CD4-positive, alpha-beta T cell (primary cell): ENCODE results near the gene SLC39A6. TPM values are rescaled to one million over a fixed set of nuclear protein-coding genes. Genes with fewer than 3 reads are reported as not detected.

Source experiments
- ATAC-seq: fragments of 200-7000 bp; cut with Tn5 transposase; one replicate; pipeline ENCODE4 v1.10.0; 2022; ENCODE audit warnings: mild to moderate bottlenecking; ENCODE audit not compliant: poor library complexity
- CTCF ChIA-PET: fragments of 350-600 bp; sonication (Branson Sonifier 250); formaldehyde crosslinking; loops from one replicate; lab custom pipeline; 2021; ENCODE audit warnings: antibody characterized with exemption, inconsistent platforms; lab: Charles Lee
- POLR2A ChIA-PET: fragments of 350-600 bp; sonication (Branson Sonifier 250); formaldehyde crosslinking; loops from one replicate; lab custom pipeline; 2021; ENCODE audit warnings: antibody characterized with exemption, inconsistent platforms; lab: Charles Lee
- DNase-seq, 14 experiments: peaks; one replicate each; pipeline ENCODE4 v3.0.0-alpha.2; 2013 to 2020; ENCODE audit warnings: mixed read lengths in 2 of 14
- H3K27ac ChIP-seq, 2 donors: one replicate each; pipeline versions ENCODE4 v1.5.1 to v1.7.0; 2013; ENCODE audit warnings: low read length in 2 of 2, low read depth in 1 of 2, mild to moderate bottlenecking in 1 of 2
- H3K27me3 ChIP-seq, 2 experiments: 1 replicate in 1 of 2; 2 replicates in 1 of 2; pipeline versions ENCODE4 v1.6.1 to v1.7.0; 2013; ENCODE audit warnings: low read length in 2 of 2, control low read depth in 1 of 2, mild to moderate bottlenecking in 1 of 2, moderate library complexity in 1 of 2; ENCODE audit not compliant: insufficient read depth in 2 of 2, control insufficient read depth in 1 of 2
- H3K36me3 ChIP-seq: one replicate; pipeline ENCODE4 v1.6.1; 2013; ENCODE audit warnings: low read length, control low read depth; ENCODE audit not compliant: insufficient read depth
- H3K4me1 ChIP-seq: one replicate; pipeline ENCODE4 v1.6.1; 2013; ENCODE audit warnings: low read length, control low read depth; ENCODE audit not compliant: insufficient read depth
- H3K4me3 ChIP-seq: one replicate; pipeline ENCODE4 v1.5.1; 2013; ENCODE audit warnings: mild to moderate bottlenecking, low read length, moderate library complexity
- H3K9me3 ChIP-seq, 2 experiments: 1 replicate in 1 of 2; 2 replicates in 1 of 2; pipeline versions ENCODE4 v1.6.1 to v1.7.0; 2013; ENCODE audit warnings: low read length in 2 of 2, mild to moderate bottlenecking in 2 of 2, control low read depth in 1 of 2, moderate library complexity in 1 of 2; ENCODE audit not compliant: control insufficient read depth in 1 of 2, insufficient read depth in 1 of 2
- H3K27ac Mint-ChIP-seq: one replicate; pipeline ENCODE4 v1.8.0; 2020; ENCODE audit warnings: mixed read lengths
- H3K27me3 Mint-ChIP-seq: one replicate; pipeline ENCODE4 v1.8.0; 2021; ENCODE audit warnings: mixed read lengths
- H3K36me3 Mint-ChIP-seq: one replicate; pipeline ENCODE4 v1.8.0; 2021; ENCODE audit warnings: low read depth, mixed read lengths
- H3K4me1 Mint-ChIP-seq: one replicate; pipeline ENCODE4 v1.8.0; 2021; ENCODE audit warnings: low read depth, mixed read lengths
- H3K4me3 Mint-ChIP-seq: one replicate; pipeline ENCODE4 v1.8.0; 2020; ENCODE audit warnings: mild to moderate bottlenecking, mixed read lengths
- H3K9me3 Mint-ChIP-seq: one replicate; pipeline ENCODE4 v1.8.0; 2020; ENCODE audit warnings: mixed read lengths
- CTCF ChIP-seq: fragments of 200-600 bp; IDR thresholded peaks from one replicate; pipeline ENCODE4 v1.8.0; 2022; ENCODE audit warnings: antibody characterized with exemption, mild to moderate bottlenecking
- intact Hi-C, 2 experiments: fragments of 100-400 bp; cut with DNase I in 1 of 2; cut with micrococcal nuclease in 1 of 2; formaldehyde crosslinking; loops; one replicate each; pipeline versions ENCODE4 v1.15.1 to v1.9.0; 2023 to 2025; cut with DNase I, micrococcal nuclease
- polyA plus RNA-seq, 2 donors: library from polyadenylated mRNA; unstranded; fragments of 120-200 nt; gene quantifications; one replicate each; pipeline ENCODE4 v1.2.1, GENCODE V29; 2013
- total RNA-seq, 174 experiments: library from RNA in 2 of 174; stranded (reverse) in 2 of 174; gene quantifications; one replicate each; pipeline ENCODE4 v1.2.3 and lab custom pipeline; 2021 to 2026

Gene SLC39A6
- total RNA-seq (10 to 100 TPM; 10.6 to 11.0 TPM), total RNA-seq (lab: John Stamatoyannopoulos, UW) (20.0 to 139 (median 63.5) reads per million in 172 experiments)
- 22.4 TPM for polyA plus RNA-seq (2013, experiment 1 of 2)
- polyA plus RNA-seq (2013, experiment 2 of 2) = 18.5 TPM

GRCh38 chr18:36129300-36130038, at the start of gene SLC39A6, which contains the start of gene ELP2:
Gene SLC39A6 (minus strand): TSS chr18:36129340. CDS start chr18:36127007, 2,333 bp downstream.
Gene ELP2 (plus strand): TSS chr18:36129899. CDS start chr18:36129934, 35 bp downstream.
- Mint-ChIP-seq H3K4me1 (peaks cover 75% of the 10 kb centered on the region), H3K36me3 (peaks cover 60% of the 10 kb centered on the region), H3K9me3 (no peaks in the 10 kb centered on the region), H3K4me3 (peak within 1 kb of the TSS; percentile 95), H3K27ac (peak within 1 kb of the TSS; percentile 98), H3K27me3 (no peaks in the 10 kb centered on the region)
- intact Hi-C loops = loop anchor here (2.0 to 10.0 kb wide), 9 partner anchors 63 to 1155 kb away; partner anchors contain the start of genes RPRD1A (in 2 of the 2), GALNT1 (in 1 of the 2), KIAA1328 (in 1 of the 2) and MAPRE2 (in 1 of the 2)
- Histone ChIP-seq H3K36me3 (peaks cover 7% of the 10 kb centered on the region), H3K4me1 (peaks cover 48% of the 10 kb centered on the region), H3K9me3 (no peaks in the 10 kb centered on the region), H3K27me3 (no peaks in the 10 kb centered on the region), H3K27ac (peak within 1 kb of the TSS; percentile 99), H3K4me3 (peak within 1 kb of the TSS; percentile 77)
- ATAC-seq (peak; percentile 87), DNase-seq (peak; percentile 91 to 98 (median 94))
- ChIA-PET POLR2A (interaction anchor here (0.5 to 3.2 kb wide), 25 partner anchors 9 to 1088 kb away, joined by 3 to 29 read pairs (median 4); partner anchors contain the start of genes INO80C, KIAA1328, MAPRE2 and MOCOS), CTCF (interaction anchor here (0.9 to 2.1 kb wide), 2 partner anchors 34 to 35 kb away, joined by 3 to 9 read pairs; no protein-coding TSS in a partner anchor)
- peak; percentile 0 for TF ChIP-seq CTCF

GRCh38 chr18:36177913-36178312, 48.8 kb upstream of the SLC39A6 start:
- DNase-seq = no peak
- Mint-ChIP-seq H3K27ac (peak overlapping the region; percentile 5), H3K4me3 (no peak overlapping the region), H3K36me3 (peaks cover 41% of the 10 kb centered on the region), H3K4me1 (peaks cover 6% of the 10 kb centered on the region), H3K9me3 (no peaks in the 10 kb centered on the region), H3K27me3 (no peaks in the 10 kb centered on the region)
- ATAC-seq = no peak
- peaks cover 7% of the 10 kb centered on the region for H3K4me1 ChIP-seq
- H3K27me3 ChIP-seq = no peaks in the 10 kb centered on the region
- ChIA-PET CTCF (no interaction called here), POLR2A (no interaction called here)
- TF ChIP-seq CTCF = no peak
- no peak overlapping the region for H3K4me3 ChIP-seq
- H3K9me3 ChIP-seq = no peaks in the 10 kb centered on the region
- no peak overlapping the region for H3K27ac ChIP-seq
- H3K36me3 ChIP-seq = peaks cover 45% of the 10 kb centered on the region
- intact Hi-C loops = no loop called here

- Mint-ChIP-seq H3K4me3 (no peak overlapping the region), H3K4me1 (peaks cover 6% of the 10 kb centered on the region), H3K36me3 (peaks cover 53% of the 10 kb centered on the region), H3K27ac (no peak overlapping the region), H3K9me3 (no peaks in the 10 kb centered on the region), H3K27me3 (no peaks in the 10 kb centered on the region)
- peaks cover 7% of the 10 kb centered on the region for H3K4me1 ChIP-seq
- H3K36me3 ChIP-seq = peaks cover 57% of the 10 kb centered on the region
- H3K4me3 ChIP-seq = no peak overlapping the region
- intact Hi-C loops = no loop called here
- POLR2A ChIA-PET = no interaction called here
- DNase-seq (no peak), ATAC-seq (no peak)
- no peaks in the 10 kb centered on the region for H3K9me3 ChIP-seq
- TF ChIP-seq CTCF = no peak
- no peaks in the 10 kb centered on the region for H3K27me3 ChIP-seq
- H3K27ac ChIP-seq = no peak overlapping the region
- CTCF ChIA-PET = no interaction called here
Measured at GRCh38 chr18:36176711-36177110, 47.6 kb upstream of the SLC39A6 start.
